Panc1 (cell line): Measurements from ENCODE around the gene FAM227B. TPM values are rescaled to one million over a fixed set of nuclear protein-coding genes. Genes with fewer than 3 reads are reported as not detected.
"Not testable (repeated sequence)": the region's sequence is repeated elsewhere in the genome, so short reads cannot be mapped to it uniquely, and the experiment has no call there.

Source experiments
- ATAC-seq: fragments of 200-7000 bp; cut with Tn5 transposase; 2 replicates; pipeline ENCODE4 v1.9.1; 2020; ENCODE audit warnings: mild to moderate bottlenecking, moderate library complexity
- BruUV-seq: library from RNA; stranded (reverse); fragments of 400-500 nt; replicated peaks from 2 replicates; lab custom pipeline; 2021; lab: Mats Ljungman, UMichigan
- CTCF ChIA-PET: fragments of 300-600 bp; sonication (Branson Sonifier 250); formaldehyde crosslinking; loops from one replicate; lab custom pipeline; 2022; ENCODE audit warnings: antibody characterized with exemption; lab: Charles Lee
- POLR2A ChIA-PET: fragments of 300-600 bp; sonication (Branson Sonifier 250); formaldehyde crosslinking; loops from one replicate; lab custom pipeline; 2022; ENCODE audit warnings: antibody characterized with exemption; lab: Charles Lee
- DNase-seq: peaks from one replicate; pipeline ENCODE4 v3.0.0-alpha.2; 2010; ENCODE audit warnings: low read depth, low spot score
- H3K27ac ChIP-seq: 2 replicates; pipeline ENCODE4 v1.5.1; 2011; ENCODE audit warnings: mild to moderate bottlenecking, low read length, inconsistent platforms
- H3K27me3 ChIP-seq: fragments of 200-500 bp; sonication (Bioruptor generic); 2 replicates; pipeline ENCODE4 v1.6.0; 2014; ENCODE audit warnings: low read length, inconsistent platforms; ENCODE audit not compliant: control insufficient read depth, insufficient read depth
- H3K36me3 ChIP-seq: fragments of 200-500 bp; sonication (Bioruptor generic); 2 replicates; pipeline ENCODE4 v1.5.1; 2014; ENCODE audit warnings: inconsistent platforms, mild to moderate bottlenecking, low read length, moderate library complexity; ENCODE audit not compliant: control insufficient read depth, insufficient read depth
- H3K4me1 ChIP-seq: 2 replicates; pipeline ENCODE4 v1.5.1; 2011; ENCODE audit warnings: inconsistent platforms, mild to moderate bottlenecking, low read length, moderate library complexity; ENCODE audit not compliant: control insufficient read depth, insufficient read depth
- H3K4me3 ChIP-seq, 2 experiments: 2 replicates each; pipeline ENCODE4 v1.5.1; 2011 to 2012; ENCODE audit warnings: low read depth in 2 of 2, low read length in 2 of 2, mild to moderate bottlenecking in 2 of 2, inconsistent platforms in 1 of 2, moderate library complexity in 1 of 2
- H3K9me3 ChIP-seq: fragments of 200-500 bp; sonication (Bioruptor generic); 2 replicates; pipeline ENCODE4 v1.5.1; 2014; ENCODE audit warnings: low read depth, mild to moderate bottlenecking, inconsistent platforms, low read length, moderate library complexity; ENCODE audit not compliant: control insufficient read depth, insufficient read depth
- POLR2AphosphoS5 ChIP-seq: IDR thresholded peaks from 2 replicates; pipeline ENCODE4 v1.6.1; 2012; ENCODE audit warnings: mild to moderate bottlenecking, low read depth, low read length, moderate library complexity
- SIN3A ChIP-seq: IDR thresholded peaks from 2 replicates; pipeline ENCODE4 v1.6.1; 2012; ENCODE audit warnings: low read depth, mild to moderate bottlenecking, low read length, moderate library complexity, borderline replicate concordance; ENCODE audit not compliant: insufficient read depth
- TCF7L2 ChIP-seq: IDR thresholded peaks from 2 replicates; pipeline ENCODE4 v1.6.1; 2011; ENCODE audit warnings: mild to moderate bottlenecking, low read depth, low read length, inconsistent platforms
- in situ Hi-C: cut with HindIII; loops from 2 replicates; pipeline ENCODE4 v1.10.0; 2016; ENCODE audit warnings: low sequenced_read_pairs, low pct_unique_long_range_greater_than_20kb
- intact Hi-C: fragments of 100-400 bp; cut with micrococcal nuclease; formaldehyde crosslinking; loops from one replicate; pipeline ENCODE4 v1.10.0; 2022; ENCODE audit not compliant: unreplicated experiment
- total RNA-seq: library from RNA; stranded (reverse); gene quantifications from one replicate; pipeline ENCODE4 v1.2.1, GENCODE V29; 2021; ENCODE audit not compliant: unreplicated experiment
- TF ChIP-seq, protein P1 (sequence below): fragments of 450-650 bp; IDR thresholded peaks from 2 replicates; pipeline ENCODE4 v1.5.1; 2017; ENCODE audit warnings: mild to moderate bottlenecking
- TF ChIP-seq, protein P2 (sequence below), 2 experiments: IDR thresholded peaks; 2 replicates each; pipeline ENCODE4 v1.6.1; 2011 to 2012; ENCODE audit warnings: low read depth in 2 of 2, control low read depth in 1 of 2, low read length in 1 of 2, mild to moderate bottlenecking in 1 of 2, moderate library complexity in 1 of 2; ENCODE audit not compliant: insufficient read depth in 1 of 2

FAM227B gene
- total RNA-seq, 1 experiment from 2014 or later, result 1.2 TPM

DNA sequence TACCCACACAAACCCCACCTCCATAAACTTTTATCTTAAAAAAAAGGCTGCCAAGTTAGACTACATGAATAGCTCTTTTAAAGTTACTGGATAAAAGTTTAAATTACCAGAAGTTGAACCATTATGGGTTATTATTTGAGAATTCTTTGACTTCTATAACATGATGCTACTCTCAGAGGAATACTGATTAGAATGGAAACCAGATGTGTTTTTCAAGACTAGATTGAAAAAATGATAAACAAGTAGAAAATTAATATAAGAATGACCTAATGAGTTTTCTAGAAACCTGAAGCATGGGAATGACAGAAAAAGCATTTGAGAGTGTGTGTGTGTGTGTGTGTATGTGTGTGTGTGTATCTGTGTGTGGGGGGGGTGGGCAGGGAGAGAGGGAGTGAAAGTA, 210.0 kb downstream of the FAM227B start:
- no peaks in the 10 kb centered on the region for H3K9me3 ChIP-seq
- in situ Hi-C loops, result no loop called here
- H3K4me1 ChIP-seq, result no peaks in the 10 kb centered on the region
- H3K36me3 ChIP-seq, result no peaks in the 10 kb centered on the region
- intact Hi-C loops, result no loop called here
- no peak overlapping the region for H3K4me3 ChIP-seq
- POLR2A ChIA-PET, result no interaction called here
- H3K27ac ChIP-seq, result no peak overlapping the region
- CTCF ChIA-PET, result no interaction called here
- BruUV-seq, result no TSS peak
- TF ChIP-seq TCF7L2, result no peak
- no peak for TF ChIP-seq SIN3A
- TF ChIP-seq POLR2AphosphoS5, result no peak
- TF ChIP-seq, protein P1, sequence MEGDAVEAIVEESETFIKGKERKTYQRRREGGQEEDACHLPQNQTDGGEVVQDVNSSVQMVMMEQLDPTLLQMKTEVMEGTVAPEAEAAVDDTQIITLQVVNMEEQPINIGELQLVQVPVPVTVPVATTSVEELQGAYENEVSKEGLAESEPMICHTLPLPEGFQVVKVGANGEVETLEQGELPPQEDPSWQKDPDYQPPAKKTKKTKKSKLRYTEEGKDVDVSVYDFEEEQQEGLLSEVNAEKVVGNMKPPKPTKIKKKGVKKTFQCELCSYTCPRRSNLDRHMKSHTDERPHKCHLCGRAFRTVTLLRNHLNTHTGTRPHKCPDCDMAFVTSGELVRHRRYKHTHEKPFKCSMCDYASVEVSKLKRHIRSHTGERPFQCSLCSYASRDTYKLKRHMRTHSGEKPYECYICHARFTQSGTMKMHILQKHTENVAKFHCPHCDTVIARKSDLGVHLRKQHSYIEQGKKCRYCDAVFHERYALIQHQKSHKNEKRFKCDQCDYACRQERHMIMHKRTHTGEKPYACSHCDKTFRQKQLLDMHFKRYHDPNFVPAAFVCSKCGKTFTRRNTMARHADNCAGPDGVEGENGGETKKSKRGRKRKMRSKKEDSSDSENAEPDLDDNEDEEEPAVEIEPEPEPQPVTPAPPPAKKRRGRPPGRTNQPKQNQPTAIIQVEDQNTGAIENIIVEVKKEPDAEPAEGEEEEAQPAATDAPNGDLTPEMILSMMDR, result no peak
- TF ChIP-seq, protein P2, sequence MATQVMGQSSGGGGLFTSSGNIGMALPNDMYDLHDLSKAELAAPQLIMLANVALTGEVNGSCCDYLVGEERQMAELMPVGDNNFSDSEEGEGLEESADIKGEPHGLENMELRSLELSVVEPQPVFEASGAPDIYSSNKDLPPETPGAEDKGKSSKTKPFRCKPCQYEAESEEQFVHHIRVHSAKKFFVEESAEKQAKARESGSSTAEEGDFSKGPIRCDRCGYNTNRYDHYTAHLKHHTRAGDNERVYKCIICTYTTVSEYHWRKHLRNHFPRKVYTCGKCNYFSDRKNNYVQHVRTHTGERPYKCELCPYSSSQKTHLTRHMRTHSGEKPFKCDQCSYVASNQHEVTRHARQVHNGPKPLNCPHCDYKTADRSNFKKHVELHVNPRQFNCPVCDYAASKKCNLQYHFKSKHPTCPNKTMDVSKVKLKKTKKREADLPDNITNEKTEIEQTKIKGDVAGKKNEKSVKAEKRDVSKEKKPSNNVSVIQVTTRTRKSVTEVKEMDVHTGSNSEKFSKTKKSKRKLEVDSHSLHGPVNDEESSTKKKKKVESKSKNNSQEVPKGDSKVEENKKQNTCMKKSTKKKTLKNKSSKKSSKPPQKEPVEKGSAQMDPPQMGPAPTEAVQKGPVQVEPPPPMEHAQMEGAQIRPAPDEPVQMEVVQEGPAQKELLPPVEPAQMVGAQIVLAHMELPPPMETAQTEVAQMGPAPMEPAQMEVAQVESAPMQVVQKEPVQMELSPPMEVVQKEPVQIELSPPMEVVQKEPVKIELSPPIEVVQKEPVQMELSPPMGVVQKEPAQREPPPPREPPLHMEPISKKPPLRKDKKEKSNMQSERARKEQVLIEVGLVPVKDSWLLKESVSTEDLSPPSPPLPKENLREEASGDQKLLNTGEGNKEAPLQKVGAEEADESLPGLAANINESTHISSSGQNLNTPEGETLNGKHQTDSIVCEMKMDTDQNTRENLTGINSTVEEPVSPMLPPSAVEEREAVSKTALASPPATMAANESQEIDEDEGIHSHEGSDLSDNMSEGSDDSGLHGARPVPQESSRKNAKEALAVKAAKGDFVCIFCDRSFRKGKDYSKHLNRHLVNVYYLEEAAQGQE (IDR thresholded peaks at IDR 0.05; ENCODE audit: insufficient read depth in 1 of 2, low read depth in 2 of 2, low read length in 1 of 2), result no peak
- H3K27me3 ChIP-seq, result no peaks in the 10 kb centered on the region
- ATAC-seq, result no peak
- DNase-seq, result no peak

DNA sequence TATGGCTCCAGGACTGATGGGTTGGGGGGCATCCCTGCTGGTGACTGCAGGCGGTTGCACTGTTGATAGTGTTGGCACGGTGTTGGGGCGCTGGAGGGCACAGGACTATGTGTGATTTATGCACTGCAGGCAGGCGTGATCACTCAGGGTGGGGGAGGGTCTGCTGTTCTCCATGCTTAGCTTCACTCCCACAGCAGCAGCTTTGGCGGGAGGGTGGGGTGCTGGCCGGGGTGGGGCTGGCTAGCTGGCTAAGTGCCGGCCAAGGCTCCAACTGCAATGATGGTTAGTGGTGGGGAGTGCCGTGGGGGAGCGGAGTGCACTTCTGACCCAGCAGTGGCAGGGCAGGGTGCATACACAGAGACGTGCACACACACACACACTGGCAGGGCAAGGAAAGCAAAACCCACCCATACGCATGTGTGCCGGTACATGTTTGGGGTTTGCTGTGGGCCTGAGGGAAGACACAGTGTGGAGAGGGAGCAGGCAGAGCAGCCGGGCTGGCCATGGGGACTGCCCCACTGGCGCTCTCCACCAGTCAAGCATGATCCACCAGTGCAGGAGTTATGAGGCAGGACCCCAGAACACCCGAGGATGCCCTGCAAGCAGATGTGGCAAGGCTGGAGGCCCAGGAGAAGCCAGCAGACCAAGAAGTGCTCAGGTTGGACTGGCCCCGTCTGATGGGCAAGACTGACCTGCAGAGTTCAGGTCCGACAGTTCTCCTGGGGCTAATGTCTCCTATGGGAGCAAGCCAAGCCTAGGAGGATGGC, 214.1 kb downstream of the FAM227B start:
- CTCF ChIA-PET, result no interaction called here
- no peak for DNase-seq
- no peak overlapping the region for H3K27ac ChIP-seq
- no peak; the same call in 1 of the 2 replicates for ATAC-seq
- H3K27me3 ChIP-seq, result no peaks in the 10 kb centered on the region
- BruUV-seq, result no TSS peak
- TF ChIP-seq SIN3A, result no peak
- TF ChIP-seq, protein P2 (IDR thresholded peaks at IDR 0.05; ENCODE audit: insufficient read depth in 1 of 2, low read depth in 2 of 2, low read length in 1 of 2), result no peak
- no peak for TF ChIP-seq TCF7L2
- TF ChIP-seq POLR2AphosphoS5, result no peak
- TF ChIP-seq, protein P1, result no peak
- intact Hi-C loops (no loop called here), in situ Hi-C loops (no loop called here)
- no peaks in the 10 kb centered on the region for H3K36me3 ChIP-seq
- H3K9me3 ChIP-seq, result no peaks in the 10 kb centered on the region
- H3K4me3 ChIP-seq, result no peak overlapping the region
- POLR2A ChIA-PET, result no interaction called here
- H3K4me1 ChIP-seq, result no peaks in the 10 kb centered on the region

DNA sequence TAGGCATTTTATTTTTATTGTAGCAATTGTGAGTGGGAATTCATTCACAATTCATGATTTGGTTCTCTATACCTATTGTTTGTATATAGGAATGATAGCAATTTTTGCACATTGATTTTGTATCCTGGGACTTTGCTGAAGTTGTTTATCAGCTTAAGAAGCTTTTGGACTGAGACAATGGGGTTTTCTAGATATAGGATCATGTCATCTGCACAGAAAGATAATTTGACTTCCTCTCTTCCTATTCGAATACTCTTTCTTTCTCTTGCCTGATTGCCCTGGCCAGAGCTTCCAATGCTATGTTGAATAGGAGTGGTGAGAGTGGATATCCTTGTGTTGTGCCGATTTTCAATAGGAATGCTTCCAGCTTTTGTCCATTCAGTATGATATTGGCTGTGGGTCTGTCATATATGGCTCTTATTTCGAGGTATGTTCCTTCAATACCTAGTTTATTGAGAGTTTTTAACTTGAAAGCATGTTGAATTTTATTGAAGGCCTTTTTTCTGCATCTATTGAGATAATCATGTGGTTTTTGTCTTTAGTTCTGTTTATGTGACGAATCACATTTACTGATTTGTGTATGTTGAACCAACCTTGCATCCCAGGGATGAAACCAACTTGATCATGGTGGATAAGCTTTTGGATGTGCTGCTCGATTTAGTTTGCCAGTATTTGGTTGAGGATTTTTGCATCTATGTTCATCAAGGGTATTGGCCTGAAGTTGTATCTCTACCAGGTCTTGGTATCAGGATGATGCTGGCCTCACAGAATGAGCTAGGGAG, 217.9 kb downstream of the FAM227B start:
- CTCF ChIA-PET, POLR2A ChIA-PET, intact Hi-C loops, H3K9me3 ChIP-seq, H3K27me3 ChIP-seq, H3K4me3 ChIP-seq, H3K36me3 ChIP-seq, H3K27ac ChIP-seq, BruUV-seq, H3K4me1 ChIP-seq, ATAC-seq, in situ Hi-C loops, DNase-seq: not testable (repeated sequence)
